AG10803 (cell line): ENCODE results near the gene SPCS3.
"Not testable (repeated sequence)": the region's sequence is repeated elsewhere in the genome, so short reads cannot be mapped to it uniquely, and the experiment has no call there.

Source experiments
- DNase-seq: peaks from one replicate; pipeline ENCODE4 v3.0.0; 2010; ENCODE audit warnings: low read depth
- H3K4me3 ChIP-seq: 2 replicates; pipeline ENCODE4 v1.5.1; 2011; ENCODE audit warnings: mild to moderate bottlenecking, low read length, control low read depth
- CTCF ChIP-seq: conservative IDR thresholded peaks from 2 replicates; pipeline ENCODE4 v1.5.1; 2011; ENCODE audit warnings: mild to moderate bottlenecking, low read length, control low read depth, inconsistent platforms

Gene SPCS3

GRCh38 chr4:176291748-176292147 is 28.0 kb upstream of the SPCS3 start:
- no peak for DNase-seq
- no peak overlapping the region for H3K4me3 ChIP-seq
- no peak for TF ChIP-seq CTCF

GRCh38 chr4:176292920-176293319 is 26.8 kb upstream of the SPCS3 start:
- DNase-seq: no peak
- no peak for TF ChIP-seq CTCF

GRCh38 chr4:176293660-176294059 is 26.1 kb upstream of the SPCS3 start:
- DNase-seq: no peak
- TF ChIP-seq CTCF: no peak

More at GRCh38 chr4:176292920-176293319, 26.8 kb upstream of the SPCS3 start:
- no peak overlapping the region for H3K4me3 ChIP-seq

GRCh38 chr4:176295907-176296306 is 23.9 kb upstream of the SPCS3 start:
- DNase-seq, H3K4me3 ChIP-seq: not testable (repeated sequence)

More at GRCh38 chr4:176293660-176294059, 26.1 kb upstream of the SPCS3 start:
- H3K4me3 ChIP-seq: no peak overlapping the region

- no peak for TF ChIP-seq CTCF
- H3K4me3 ChIP-seq: no peak overlapping the region
- DNase-seq: no peak
Observed at GRCh38 chr4:176298664-176299063, 21.1 kb upstream of the SPCS3 start.

GRCh38 chr4:176300036-176300435 is 19.7 kb upstream of the SPCS3 start:
- DNase-seq: no peak
- no peak for TF ChIP-seq CTCF
- no peak overlapping the region for H3K4me3 ChIP-seq

GRCh38 chr4:176300565-176300964 is 19.2 kb upstream of the SPCS3 start:
- DNase-seq: no peak
- no peak for TF ChIP-seq CTCF

More at GRCh38 chr4:176300565-176300964, 19.2 kb upstream of the SPCS3 start:
- H3K4me3 ChIP-seq: no peak overlapping the region
